A673 (cell line): ENCODE data around the gene TCF12. TPM values are rescaled to one million over a fixed set of nuclear protein-coding genes. Genes with fewer than 3 reads are reported as not detected.
"Not testable (repeated sequence)": the region's sequence is repeated elsewhere in the genome, so short reads cannot be mapped to it uniquely, and the experiment has no call there.

Experiments used
- BruUV-seq: library from RNA; stranded (reverse); fragments of 400-500 nt; replicated peaks from 2 replicates; lab custom pipeline; 2021; lab: Mats Ljungman, UMichigan
- CTCF ChIA-PET: fragments of 300-600 bp; sonication (Branson Sonifier 250); formaldehyde crosslinking; loops from one replicate; lab custom pipeline; 2022; ENCODE audit warnings: antibody characterized with exemption; lab: Charles Lee
- POLR2A ChIA-PET: fragments of 300-600 bp; sonication (Branson Sonifier 250); formaldehyde crosslinking; loops from one replicate; lab custom pipeline; 2022; ENCODE audit warnings: antibody characterized with exemption; ENCODE audit not compliant: low non-redundant PET; lab: Charles Lee
- DNase-seq: peaks from one replicate; pipeline ENCODE4 v3.0.0-alpha.2; 2015; ENCODE audit warnings: low spot score
- H3K27ac ChIP-seq: fragments of 200-600 bp; sonication (generic); 2 replicates; pipeline ENCODE4 v1.5.1; 2016; ENCODE audit warnings: mixed run types, low read depth, mild to moderate bottlenecking, mixed read lengths, antibody characterized with exemption, low read length; ENCODE audit not compliant: poor library complexity, severe bottlenecking
- H3K27me3 ChIP-seq: fragments of 200-600 bp; sonication (generic); replicated peaks from 2 replicates; pipeline ENCODE4 v1.6.1; 2017; ENCODE audit warnings: mixed run types, low read depth, mild to moderate bottlenecking, mixed read lengths, antibody characterized with exemption, low read length; ENCODE audit not compliant: insufficient read depth, poor library complexity
- H3K36me3 ChIP-seq: fragments of 200-600 bp; sonication (generic); 2 replicates; pipeline ENCODE4 v1.6.1; 2016; ENCODE audit warnings: mixed run types, mild to moderate bottlenecking, mixed read lengths, antibody characterized with exemption, low read length; ENCODE audit not compliant: insufficient read depth, poor library complexity, severe bottlenecking
- H3K4me1 ChIP-seq: fragments of 200-600 bp; sonication (generic); 2 replicates; pipeline ENCODE4 v1.6.1; 2017; ENCODE audit warnings: mixed run types, mild to moderate bottlenecking, mixed read lengths, antibody characterized with exemption, low read length; ENCODE audit not compliant: insufficient read depth, poor library complexity, severe bottlenecking
- H3K4me3 ChIP-seq: fragments of 200-600 bp; sonication (generic); 2 replicates; pipeline ENCODE4 v1.5.1; 2016; ENCODE audit warnings: low read depth, mixed run types, mild to moderate bottlenecking, mixed read lengths, low read length; ENCODE audit not compliant: poor library complexity, severe bottlenecking
- H3K9me3 ChIP-seq: fragments of 200-600 bp; sonication (generic); 2 replicates; pipeline ENCODE4 v1.6.1; 2016; ENCODE audit warnings: mixed run types, low read depth, mild to moderate bottlenecking, mixed read lengths, antibody characterized with exemption, low read length; ENCODE audit not compliant: poor library complexity, severe bottlenecking
- EZH2 ChIP-seq: fragments of 200-600 bp; sonication (generic); IDR thresholded peaks from 2 replicates; pipeline ENCODE4 v1.6.1; 2017; ENCODE audit warnings: borderline replicate concordance, low read depth, mild to moderate bottlenecking, mixed read lengths, antibody characterized with exemption, low read length; ENCODE audit not compliant: poor library complexity, severe bottlenecking
- intact Hi-C: fragments of 100-400 bp; cut with micrococcal nuclease; formaldehyde crosslinking; loops from one replicate; pipeline ENCODE4 v1.10.0; 2022; ENCODE audit not compliant: unreplicated experiment
- total RNA-seq: library from RNA; stranded (reverse); gene quantifications from 2 replicates; pipeline ENCODE4 v1.2.3, GENCODE V29; 2021
- TF ChIP-seq, protein P1 (sequence below): fragments of 300-800, 200-600 bp; sonication (generic); conservative IDR thresholded peaks from 2 replicates; pipeline ENCODE4 v1.5.1; 2017; ENCODE audit warnings: low read depth, mild to moderate bottlenecking, antibody characterized with exemption, low read length, moderate library complexity, mixed read lengths

The TCF12 gene
- total RNA-seq, 1 experiment from 2014 or later, result 351 TPM

DNA sequence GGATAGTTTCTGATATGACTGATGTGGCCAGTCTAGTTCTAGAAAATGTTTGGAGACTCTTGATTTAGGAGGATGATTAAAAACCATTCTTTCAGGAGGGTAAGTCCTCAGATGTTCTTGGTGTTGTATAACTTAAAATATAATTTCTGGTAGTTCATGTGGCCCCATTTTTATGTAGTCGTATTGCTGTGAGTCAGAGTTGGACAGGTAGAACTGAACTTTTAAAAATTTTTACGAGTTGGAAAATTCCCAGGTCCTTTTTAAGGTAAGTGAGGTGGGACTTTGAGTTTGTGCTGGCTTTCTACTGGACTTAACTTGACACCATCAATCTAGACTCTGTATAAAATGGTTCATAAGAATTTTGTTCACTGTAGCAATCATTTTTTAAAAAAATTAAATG, 92.3 kb downstream of the TCF12 start:
- CTCF ChIA-PET, result no interaction called here
- H3K9me3 ChIP-seq, result no peaks in the 10 kb centered on the region
- H3K4me3 ChIP-seq, result no peak overlapping the region
- POLR2A ChIA-PET, result no interaction called here
- no peak for DNase-seq
- TF ChIP-seq, protein P1, sequence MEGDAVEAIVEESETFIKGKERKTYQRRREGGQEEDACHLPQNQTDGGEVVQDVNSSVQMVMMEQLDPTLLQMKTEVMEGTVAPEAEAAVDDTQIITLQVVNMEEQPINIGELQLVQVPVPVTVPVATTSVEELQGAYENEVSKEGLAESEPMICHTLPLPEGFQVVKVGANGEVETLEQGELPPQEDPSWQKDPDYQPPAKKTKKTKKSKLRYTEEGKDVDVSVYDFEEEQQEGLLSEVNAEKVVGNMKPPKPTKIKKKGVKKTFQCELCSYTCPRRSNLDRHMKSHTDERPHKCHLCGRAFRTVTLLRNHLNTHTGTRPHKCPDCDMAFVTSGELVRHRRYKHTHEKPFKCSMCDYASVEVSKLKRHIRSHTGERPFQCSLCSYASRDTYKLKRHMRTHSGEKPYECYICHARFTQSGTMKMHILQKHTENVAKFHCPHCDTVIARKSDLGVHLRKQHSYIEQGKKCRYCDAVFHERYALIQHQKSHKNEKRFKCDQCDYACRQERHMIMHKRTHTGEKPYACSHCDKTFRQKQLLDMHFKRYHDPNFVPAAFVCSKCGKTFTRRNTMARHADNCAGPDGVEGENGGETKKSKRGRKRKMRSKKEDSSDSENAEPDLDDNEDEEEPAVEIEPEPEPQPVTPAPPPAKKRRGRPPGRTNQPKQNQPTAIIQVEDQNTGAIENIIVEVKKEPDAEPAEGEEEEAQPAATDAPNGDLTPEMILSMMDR, result no peak
- TF ChIP-seq EZH2, result no peak
- intact Hi-C loops, result loop anchor here (10.0 kb wide), 1 partner anchor 516 kb away; no protein-coding TSS in a partner anchor
- H3K27me3 ChIP-seq, result no peaks in the 10 kb centered on the region
- peaks cover 20% of the 10 kb centered on the region for H3K4me1 ChIP-seq
- H3K27ac ChIP-seq, result no peak overlapping the region
- H3K36me3 ChIP-seq, result no peaks in the 10 kb centered on the region
- no TSS peak for BruUV-seq

DNA sequence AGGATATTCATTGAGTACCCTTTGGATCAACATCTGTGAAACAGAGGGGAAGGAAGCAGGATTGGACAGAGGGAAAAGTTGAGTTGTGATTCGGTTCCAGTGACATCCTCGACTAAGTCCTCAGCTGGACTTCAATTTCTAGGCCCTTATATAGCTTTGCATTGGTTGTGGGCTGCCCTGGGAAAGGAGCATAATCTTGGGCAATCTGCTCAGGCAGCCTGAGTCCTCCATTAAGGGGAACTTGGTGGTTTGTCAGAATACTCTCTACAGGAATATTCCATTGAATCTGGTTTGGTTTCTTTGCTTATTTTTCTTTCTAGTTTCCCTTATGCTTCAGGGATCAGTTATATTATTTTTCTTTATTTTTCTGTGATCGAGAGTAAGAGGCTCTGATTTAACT, 94.1 kb downstream of the TCF12 start:
- no TSS peak for BruUV-seq

DNA sequence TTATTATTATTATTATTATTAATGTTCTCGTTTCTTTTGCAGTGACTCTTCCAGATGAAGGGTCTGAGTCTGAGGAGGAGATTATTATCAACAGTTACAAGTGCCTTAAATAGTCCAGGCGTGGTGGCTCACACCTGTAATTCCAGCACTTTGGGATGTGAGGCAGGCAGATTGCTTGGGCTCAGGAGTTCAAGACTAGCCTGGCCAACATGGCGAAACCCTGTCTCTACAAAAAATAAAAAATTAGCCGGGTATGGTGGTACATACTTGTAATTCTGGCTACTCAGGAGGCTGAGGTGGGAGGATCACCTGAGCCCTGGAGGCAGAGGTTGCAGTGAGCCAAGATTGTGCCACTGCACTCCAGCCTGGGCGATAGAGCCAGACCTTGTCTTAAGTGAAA, 96.5 kb downstream of the TCF12 start:
- POLR2A ChIA-PET, DNase-seq, H3K27ac ChIP-seq, CTCF ChIA-PET, H3K9me3 ChIP-seq, H3K36me3 ChIP-seq, BruUV-seq, H3K27me3 ChIP-seq, H3K4me3 ChIP-seq: not testable (repeated sequence)
- intact Hi-C loops, result loop anchor here (5.0 to 10.0 kb wide), 3 partner anchors 127 to 520 kb away; no protein-coding TSS in a partner anchor
- H3K4me1 ChIP-seq, result peaks cover 37% of the 10 kb centered on the region

More for the DNA sequence above, 94.1 kb downstream of the TCF12 start:
- Histone ChIP-seq H3K4me1 (peaks cover 26% of the 10 kb centered on the region), H3K27ac (no peak overlapping the region), H3K4me3 (no peak overlapping the region), H3K36me3 (no peaks in the 10 kb centered on the region), H3K9me3 (no peaks in the 10 kb centered on the region), H3K27me3 (no peaks in the 10 kb centered on the region)
- DNase-seq, result no peak
- ChIA-PET POLR2A (no interaction called here), CTCF (interaction anchor here (0.5 kb wide), 1 partner anchor 53 kb away, joined by 3 read pairs; no protein-coding TSS in a partner anchor)
- no peak for TF ChIP-seq EZH2
- TF ChIP-seq, protein P1, result no peak
- intact Hi-C loops, result loop anchor here (10.0 kb wide), 1 partner anchor 518 kb away; no protein-coding TSS in a partner anchor

DNA sequence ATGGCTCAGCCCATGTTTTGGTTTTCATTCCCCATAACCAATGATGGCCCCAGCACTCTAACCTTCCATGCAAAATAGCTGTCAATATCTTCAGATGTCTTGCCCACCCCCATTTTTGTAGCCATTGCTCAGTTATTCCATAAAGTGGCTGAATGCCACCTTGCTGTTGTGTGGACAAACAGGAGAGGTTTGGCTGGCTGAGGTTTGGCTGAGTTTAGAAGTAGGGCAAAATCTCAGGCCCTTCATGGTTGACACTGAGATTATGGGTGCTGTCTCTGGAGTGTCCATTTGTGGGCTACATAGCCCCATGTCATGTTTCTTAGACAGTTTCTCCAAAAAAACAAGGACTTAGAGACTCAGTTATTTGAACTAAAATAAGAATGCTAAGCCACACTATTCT, 96.9 kb downstream of the TCF12 start:
- Histone ChIP-seq H3K27me3 (no peaks in the 10 kb centered on the region), H3K4me1 (peaks cover 37% of the 10 kb centered on the region), H3K9me3 (no peaks in the 10 kb centered on the region), H3K36me3 (no peaks in the 10 kb centered on the region), H3K27ac (no peak overlapping the region), H3K4me3 (no peak overlapping the region)
- DNase-seq, result no peak
- no TSS peak for BruUV-seq
- intact Hi-C loops, result loop anchor here (5.0 to 10.0 kb wide), 3 partner anchors 127 to 521 kb away; no protein-coding TSS in a partner anchor
- ChIA-PET POLR2A (no interaction called here), CTCF (no interaction called here)
- TF ChIP-seq, protein P1, result no peak
- no peak for TF ChIP-seq EZH2
